Right lobe of liver (tissue), 6 donors: Measurements from ENCODE around the gene CBX2. TPM values are rescaled to one million over a fixed set of nuclear protein-coding genes. Genes with fewer than 3 reads are reported as not detected.
A peak's percentile ranks its signal among the peaks of the same experiment; 100 is the strongest.

ENCODE experiments used
- ATAC-seq, 4 donors: fragments of 200-7000 bp; cut with Tn5 transposase; one replicate each; pipeline ENCODE4 v1.9.1; 2020; ENCODE audit warnings: mild to moderate bottlenecking in 4 of 4, moderate library complexity in 4 of 4
- DNase-seq, 3 donors: peaks; one replicate each; pipeline ENCODE4 v3.0.0-alpha.2; 2020
- H3K27ac ChIP-seq, 3 donors: fragments of 200-600 bp; one replicate each; pipeline ENCODE4 v1.8.0; 2022
- H3K27me3 ChIP-seq, 2 donors: fragments of 200-600 bp; one replicate each; pipeline ENCODE4 v1.8.0; 2022
- H3K36me3 ChIP-seq, 4 donors: fragments of 200-600 bp; sonication (generic) in 1 of 4; one replicate each; pipeline versions ENCODE4 v1.5.1 to v1.8.0; 2017 to 2022; ENCODE audit warnings: control low read depth in 1 of 4
- H3K4me1 ChIP-seq, 4 donors: fragments of 200-600 bp; sonication (generic) in 1 of 4; one replicate each; pipeline versions ENCODE4 v1.5.1 to v1.8.0; 2017 to 2022; ENCODE audit warnings: control low read depth in 1 of 4
- H3K4me3 ChIP-seq, 3 donors: fragments of 200-600 bp; one replicate each; pipeline ENCODE4 v1.8.0; 2022
- H3K9me3 ChIP-seq, 4 donors: fragments of 200-600 bp; sonication (generic) in 1 of 4; one replicate each; pipeline versions ENCODE4 v1.5.1 to v1.8.0; 2017 to 2022; ENCODE audit warnings: control low read depth in 1 of 4
- CTCF ChIP-seq, 4 donors: fragments of 200-600 bp in 3 of 4; fragments of 450-650 bp in 1 of 4; IDR thresholded peaks; one replicate each; pipeline versions ENCODE4 v1.5.1 to v1.8.0; 2016 to 2022; ENCODE audit warnings: antibody characterized with exemption in 4 of 4, mild to moderate bottlenecking in 2 of 4
- POLR2A ChIP-seq: fragments of 450-650 bp; IDR thresholded peaks from one replicate; pipeline ENCODE4 v1.6.1; 2017; ENCODE audit warnings: antibody characterized with exemption, mild to moderate bottlenecking
- WGBS: methylation state at CpG from one replicate; pipeline ENCODE4 v1.1.6; 2018; ENCODE audit warnings: low coverage, low lambda C conversion rate; ENCODE audit not compliant: insufficient coverage; ENCODE audit errors: missing lambda C conversion rate; 5-methylcytosine and 5-hydroxymethylcytosine counted together
- intact Hi-C, 2 donors: fragments of 100-400 bp; cut with DNase I; formaldehyde crosslinking; loops; one replicate each; pipeline versions ENCODE4 v1.11.2 to v1.14.1; 2022
- total RNA-seq, 6 experiments: library from RNA; depleted of rRNA in 2 of 6; stranded (reverse); fragments of >200 nt in 2 of 6; fragmentation: NEBNext Ultra II Directional in 3 of 6; extraction: Animal tissue kit (Norgen Biotek cat#: 25700) in 3 of 6; gene quantifications; one replicate each; pipeline versions ENCODE4 v1.1.0 to v1.2.4, GENCODE V29; 2016 to 2023
- donor health status: DM: no; HTN: yes; CAD: no.
- donor health status: DM: no; HTN: no; CAD: no.
- donor health status: DM: no; HTN: no; CAD: no.
- donor health status: DM: no; HTN: yes; CAD: no.
- donor health status: DM: no; HTN: yes; CAD: no.

Gene CBX2
- total RNA-seq, 6 experiments from 2014 or later = 0.33 to 3.5 (median 1.1) TPM

DNA sequence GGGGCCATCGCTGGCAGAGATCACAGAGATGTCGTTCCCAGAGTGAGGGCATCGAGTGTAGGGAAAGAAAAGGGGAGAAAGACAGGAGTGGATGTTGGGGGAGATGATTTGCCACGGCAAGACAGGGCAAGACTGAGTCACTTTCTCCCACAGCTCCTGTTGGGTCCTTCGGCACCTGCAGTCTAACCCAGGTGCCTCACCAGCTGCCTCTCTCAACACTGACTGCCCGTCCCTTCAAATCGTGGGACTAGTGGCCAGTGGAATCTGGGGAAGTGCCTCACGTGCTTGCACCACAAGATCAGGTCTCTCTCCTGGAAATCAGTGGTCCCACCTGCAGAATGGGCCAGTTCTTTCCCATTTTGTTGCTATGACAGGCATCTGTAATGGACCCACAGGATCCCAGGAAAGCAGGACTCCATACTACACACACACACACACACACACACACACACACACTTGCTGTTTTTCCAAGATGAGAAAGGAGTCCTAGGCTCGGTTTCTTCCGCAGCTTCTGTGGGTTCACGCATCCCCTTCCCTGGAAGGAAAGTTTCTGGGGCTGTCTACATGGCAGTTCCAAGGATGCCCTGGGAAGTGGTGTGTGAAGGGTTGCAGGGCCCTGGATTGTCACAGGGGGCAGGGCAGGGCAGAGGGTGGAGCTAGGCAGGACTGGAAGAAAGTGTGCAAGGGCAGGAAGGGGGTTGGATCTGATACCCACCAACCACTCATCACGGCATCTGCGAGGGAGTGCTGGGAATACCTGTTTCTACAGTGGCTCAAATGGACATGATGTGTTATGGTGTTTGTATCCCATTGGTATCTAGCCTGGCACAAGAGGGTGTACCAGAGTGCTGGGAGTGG lies 29.1 kb downstream of the CBX2 start:
- no peak for ATAC-seq
- TF ChIP-seq POLR2A = no peak
- no peak for TF ChIP-seq CTCF (IDR thresholded peaks at IDR 0.05)

GRCh38 chr17:79808763-79809529 lies 31.0 kb downstream of the CBX2 start:
- intact Hi-C loops = loop anchor here in 1 of 2 donors (10.0 kb wide), 1 partner anchor 176 kb away; no protein-coding TSS in a partner anchor
- Histone ChIP-seq H3K27me3 (peaks cover 26 to 77% of the 10 kb centered on the region in 2 donors), H3K4me1 (peaks cover 0 to 13% (median 0%) of the 10 kb centered on the region in 4 donors), H3K27ac (no peak overlapping the region), H3K36me3 (no peaks in the 10 kb centered on the region), H3K9me3 (no peaks in the 10 kb centered on the region), H3K4me3 (no peak overlapping the region)
- peak; percentile 37 to 57 (median 47) for TF ChIP-seq CTCF (IDR thresholded peaks at IDR 0.05)
- TF ChIP-seq POLR2A = no peak
- DNase-seq (peak in 1 of 3 donors; percentile 36), ATAC-seq (peak; percentile 74 to 81 (median 74))
- WGBS = 3% methylated on average over 7 of the region's 20 CpGs

More for the DNA sequence above, 29.1 kb downstream of the CBX2 start:
- no peak overlapping the region for H3K27ac ChIP-seq
- H3K36me3 ChIP-seq = no peaks in the 10 kb centered on the region
- H3K4me3 ChIP-seq = no peak overlapping the region
- no peak for DNase-seq
- peaks cover 0 to 17% (median 0%) of the 10 kb centered on the region in 4 donors for H3K4me1 ChIP-seq
- H3K27me3 ChIP-seq = peaks cover 25 to 83% of the 10 kb centered on the region in 2 donors
- intact Hi-C loops = loop anchor here in 1 of 2 donors (10.0 kb wide), 1 partner anchor 178 kb away; no protein-coding TSS in a partner anchor
- WGBS = 15% methylated on average over 10 of the region's 13 CpGs
- no peaks in the 10 kb centered on the region for H3K9me3 ChIP-seq

- 0% methylated on average over 13 of the region's 40 CpGs for WGBS
- Histone ChIP-seq H3K4me1 (peaks cover 0 to 20% (median 2%) of the 10 kb centered on the region in 4 donors), H3K9me3 (no peaks in the 10 kb centered on the region), H3K4me3 (no peak overlapping the region), H3K27me3 (peaks cover 19 to 77% of the 10 kb centered on the region in 2 donors), H3K36me3 (no peaks in the 10 kb centered on the region), H3K27ac (no peak overlapping the region)
- DNase-seq (peak in 1 of 3 donors; percentile 56), ATAC-seq (peak in 3 of 4 donors; percentile 3 to 32 (median 18))
- intact Hi-C loops = loop anchor here in 1 of 2 donors (10.0 kb wide), 1 partner anchor 175 kb away; no protein-coding TSS in a partner anchor
- TF ChIP-seq POLR2A (no peak), CTCF (IDR thresholded peaks at IDR 0.05) (no peak)
These were observed 31.7 kb downstream of the CBX2 start for GRCh38 chr17:79809530-79810129.
